K562 (cell line): ENCODE data around the gene NR6A1. TPM values are rescaled to one million over a fixed set of nuclear protein-coding genes. Genes with fewer than 3 reads are reported as not detected.

ENCODE experiments used
- BCOR ChIP-seq: fragments of 450-650 bp; IDR thresholded peaks from 2 replicates; pipeline ENCODE4 v1.6.1; 2016
- CHD1 ChIP-seq: fragments of 200-600 bp; sonication (generic); IDR thresholded peaks from one replicate; pipeline ENCODE4 v1.6.1; 2012; ENCODE audit warnings: mild to moderate bottlenecking, moderate library complexity, low read length, inconsistent platforms
- ETV1 ChIP-seq: fragments of 450-650 bp; conservative IDR thresholded peaks from 2 replicates; pipeline ENCODE4 v1.6.1; 2016; ENCODE audit warnings: missing genetic modification characterization, control low read depth, low read depth, missing compliant biosample characterization
- ETV5 ChIP-seq: sonication (generic); formaldehyde crosslinking; IDR thresholded peaks from 2 replicates; pipeline ENCODE4 v1.4.0; 2020; ENCODE audit warnings: low read depth, mild to moderate bottlenecking, missing genetic modification reagents
- HEY1 ChIP-seq: fragments of 250-450 bp; sonication (Bioruptor Pico); IDR thresholded peaks from 2 replicates; pipeline ENCODE4 v1.5.0; 2020; ENCODE audit warnings: mild to moderate bottlenecking, moderate library complexity, borderline replicate concordance
- HINFP ChIP-seq: fragments of 450-650 bp; conservative IDR thresholded peaks from 2 replicates; pipeline ENCODE4 v1.6.1; 2016; ENCODE audit warnings: missing genetic modification characterization, low read depth, mild to moderate bottlenecking, control low read depth, missing compliant biosample characterization
- PCBP1 ChIP-seq: fragments of 200-400 bp; formaldehyde crosslinking; IDR thresholded peaks from 2 replicates; pipeline ENCODE4 v1.6.1; 2018; ENCODE audit warnings: mild to moderate bottlenecking, low read depth, low read length; ENCODE audit not compliant: poor library complexity, severe bottlenecking
- PKNOX1 ChIP-seq: fragments of 450-650 bp; IDR thresholded peaks from 2 replicates; pipeline ENCODE4 v1.6.1; 2016
- POLR2AphosphoS5 ChIP-seq: IDR thresholded peaks from 2 replicates; pipeline ENCODE4 v1.6.1; 2011; ENCODE audit warnings: mild to moderate bottlenecking, low read depth, low read length, moderate library complexity; ENCODE audit not compliant: control insufficient read depth, insufficient read depth
- PTBP1 ChIP-seq: fragments of 200-400 bp; formaldehyde crosslinking; IDR thresholded peaks from 2 replicates; pipeline ENCODE4 v1.6.1; 2017; ENCODE audit warnings: low read depth, low read length
- RBM34 ChIP-seq: fragments of 200-400 bp; formaldehyde crosslinking; IDR thresholded peaks from 2 replicates; pipeline ENCODE4 v1.6.1; 2018; ENCODE audit warnings: low read length, borderline replicate concordance; ENCODE audit not compliant: insufficient read depth
- REST ChIP-seq, 2 experiments: fragments of 450-650 bp; formaldehyde crosslinking in 1 of 2; IDR thresholded peaks; 2 replicates each; pipeline versions ENCODE4 v1.4.0 to v1.6.1; 2014 to 2020; ENCODE audit warnings: mild to moderate bottlenecking in 2 of 2, borderline replicate concordance in 1 of 2, low read depth in 1 of 2
- SIN3B ChIP-seq: fragments of 450-650 bp; IDR thresholded peaks from 2 replicates; pipeline ENCODE4 v1.6.1; 2017; ENCODE audit warnings: low read depth, mild to moderate bottlenecking, moderate library complexity
- TCF3 ChIP-seq: sonication (generic); formaldehyde crosslinking; IDR thresholded peaks from 2 replicates; pipeline ENCODE4 v1.4.0; 2020; ENCODE audit warnings: mild to moderate bottlenecking, missing genetic modification reagents
- ZEB2 ChIP-seq: fragments of 450-650 bp; IDR thresholded peaks from 2 replicates; pipeline ENCODE4 v1.6.1; 2016
- ZNF12 ChIP-seq: sonication (generic); formaldehyde crosslinking; IDR thresholded peaks from 2 replicates; pipeline ENCODE4 v1.4.0; 2020; ENCODE audit warnings: mild to moderate bottlenecking, missing genetic modification reagents
- ZNF584 ChIP-seq: fragments of 200-800 bp; sonication (Bioruptor generic); IDR thresholded peaks from 2 replicates; pipeline ENCODE4 v1.6.1; 2016; ENCODE audit warnings: low read depth, mild to moderate bottlenecking, missing genetic modification characterization, missing compliant biosample characterization
- polyA plus RNA-seq, 8 experiments: library from polyadenylated mRNA; depleted of rRNA in 4 of 8; stranded (reverse) in 5 of 8; unstranded in 3 of 8; fragments of >200 nt; fragmentation: Nextera tagmentation in 2 of 8; fragmentation: Illumina TruSeq in 1 of 8; extraction: Ambion mirVana in 2 of 8; extraction: Trizol in 1 of 8; gene quantifications; 2 replicates each; pipeline versions ENCODE4 v1.2.1 to v1.2.3, GENCODE V29; 2011 to 2014; ENCODE audit warnings: inconsistent platforms in 1 of 8, missing spikeins in 1 of 8
- total RNA-seq, 7 experiments: library from RNA; depleted of rRNA in 6 of 7; stranded (reverse); fragments of >200 nt in 6 of 7; fragmentation: Illumina TruSeq in 2 of 7; extraction: Trizol in 2 of 7; gene quantifications; 2 replicates each; pipeline versions ENCODE4 v1.2.1 to v1.2.3, GENCODE V29; 2011 to 2021; ENCODE audit warnings: low replicate concordance in 1 of 7

NR6A1 gene
- total and polyA plus RNA-seq, 9 of the 15 experiments (the other 6 are each of a cell fraction or from before 2014, with no cell fraction given), result 9.7 to 55.4 (median 28.3) TPM

- TF ChIP-seq ETV1 (tag) (peak; percentile 76), ZEB2 (peak; percentile 18; the same call in 1 of the 2 replicates), HEY1 (no peak), ZNF584 (no peak), SIN3B (no peak), PTBP1 (0 out of 2 replicates have a peak, but pooled peaks have one; percentile 74), CHD1 (no peak), TCF3 (CRISPR knock-in tag) (no peak; the same call in 1 of the 2 replicates), REST (IDR thresholded peaks at IDR 0.05; ENCODE audit: borderline replicate concordance) (peak; percentile 83), REST (CRISPR knock-in tag; IDR thresholded peaks at IDR 0.05; ENCODE audit: low read depth) (no peak), POLR2AphosphoS5 (no peak), PKNOX1 (0 out of 2 replicates have a peak, but pooled peaks have one; percentile 22), ETV5 (CRISPR knock-in tag) (peak; percentile 83), BCOR (peak; percentile 100), PCBP1 (peak; percentile 49), ZNF12 (CRISPR knock-in tag) (no peak), RBM34 (no peak), HINFP (tag) (no peak)
Measured at GRCh38 chr9:124771867-124772679, 962 bp upstream of the NR6A1 start (continued).
